NB4 (cell line): Measurements from ENCODE around the gene ADCY2.
A peak's percentile ranks its signal among the peaks of the same experiment; 100 is the strongest.

Experiments
- DNase-seq: peaks from one replicate; pipeline ENCODE4 v3.0.0; 2010; ENCODE audit warnings: low read depth
- H3K4me3 ChIP-seq: one replicate; pipeline ENCODE4 v1.5.1; 2011; ENCODE audit warnings: mild to moderate bottlenecking, low read depth, low read length, moderate library complexity
- MYC ChIP-seq: IDR thresholded peaks from 2 replicates; pipeline ENCODE4 v1.6.1; 2011; ENCODE audit warnings: low read depth, low read length
- POLR2A ChIP-seq: IDR thresholded peaks from 2 replicates; pipeline ENCODE4 v1.6.1; 2011; ENCODE audit warnings: mild to moderate bottlenecking; ENCODE audit not compliant: insufficient read length; ENCODE audit errors: extremely low read depth
- TF ChIP-seq, protein P1 (sequence below): IDR thresholded peaks from 2 replicates; pipeline ENCODE4 v1.6.1; 2011; ENCODE audit warnings: low read depth, low read length
- TF ChIP-seq, protein P2 (sequence below): IDR thresholded peaks from one replicate; pipeline ENCODE4 v1.5.1; 2012; ENCODE audit warnings: low read depth, low read length

Gene ADCY2

DNA sequence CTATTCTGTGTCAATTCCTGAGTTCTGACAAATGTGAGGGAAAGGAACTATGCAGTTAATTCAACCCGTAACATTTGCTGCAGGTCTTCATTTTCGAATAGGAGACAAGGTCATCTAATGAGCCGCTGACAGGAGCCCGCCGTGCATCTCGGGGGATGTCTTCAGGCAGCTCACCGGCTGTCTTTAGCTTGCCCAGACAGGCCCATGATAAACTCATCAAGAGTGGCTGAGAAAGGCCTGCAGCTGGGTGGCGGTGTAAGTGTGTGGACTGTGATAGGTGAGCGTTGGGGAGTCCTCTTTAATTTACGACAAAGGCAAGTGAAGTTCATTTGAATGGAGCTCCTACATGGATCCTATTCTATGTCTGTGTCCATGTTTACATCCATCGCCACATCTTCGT lies 190.5 kb downstream of the ADCY2 start:
- TF ChIP-seq, protein P1, sequence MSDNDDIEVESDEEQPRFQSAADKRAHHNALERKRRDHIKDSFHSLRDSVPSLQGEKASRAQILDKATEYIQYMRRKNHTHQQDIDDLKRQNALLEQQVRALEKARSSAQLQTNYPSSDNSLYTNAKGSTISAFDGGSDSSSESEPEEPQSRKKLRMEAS: no peak
- TF ChIP-seq, protein P2, sequence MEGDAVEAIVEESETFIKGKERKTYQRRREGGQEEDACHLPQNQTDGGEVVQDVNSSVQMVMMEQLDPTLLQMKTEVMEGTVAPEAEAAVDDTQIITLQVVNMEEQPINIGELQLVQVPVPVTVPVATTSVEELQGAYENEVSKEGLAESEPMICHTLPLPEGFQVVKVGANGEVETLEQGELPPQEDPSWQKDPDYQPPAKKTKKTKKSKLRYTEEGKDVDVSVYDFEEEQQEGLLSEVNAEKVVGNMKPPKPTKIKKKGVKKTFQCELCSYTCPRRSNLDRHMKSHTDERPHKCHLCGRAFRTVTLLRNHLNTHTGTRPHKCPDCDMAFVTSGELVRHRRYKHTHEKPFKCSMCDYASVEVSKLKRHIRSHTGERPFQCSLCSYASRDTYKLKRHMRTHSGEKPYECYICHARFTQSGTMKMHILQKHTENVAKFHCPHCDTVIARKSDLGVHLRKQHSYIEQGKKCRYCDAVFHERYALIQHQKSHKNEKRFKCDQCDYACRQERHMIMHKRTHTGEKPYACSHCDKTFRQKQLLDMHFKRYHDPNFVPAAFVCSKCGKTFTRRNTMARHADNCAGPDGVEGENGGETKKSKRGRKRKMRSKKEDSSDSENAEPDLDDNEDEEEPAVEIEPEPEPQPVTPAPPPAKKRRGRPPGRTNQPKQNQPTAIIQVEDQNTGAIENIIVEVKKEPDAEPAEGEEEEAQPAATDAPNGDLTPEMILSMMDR: no peak
- TF ChIP-seq MYC (no peak), POLR2A (no peak)
- H3K4me3 ChIP-seq: no peak overlapping the region
- DNase-seq: no peak

DNA sequence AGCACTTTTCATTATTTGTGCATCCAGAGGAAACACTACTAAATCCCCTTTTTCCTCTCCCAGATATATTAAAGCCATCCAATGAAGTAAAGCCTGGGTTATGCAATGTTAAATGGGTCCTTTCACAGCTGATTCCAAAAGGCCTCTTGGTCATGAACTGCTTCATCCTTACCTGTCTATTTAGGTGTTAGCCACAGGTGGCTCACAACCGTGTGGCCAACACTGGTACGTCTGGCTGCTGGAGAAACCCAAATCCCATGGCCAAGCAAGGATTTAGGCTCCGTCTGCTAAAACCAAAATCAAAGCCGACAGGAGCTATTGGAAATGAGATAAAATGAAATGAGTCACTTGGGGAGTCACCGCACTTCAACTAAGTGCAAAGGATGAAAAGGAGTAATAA lies 193.9 kb downstream of the ADCY2 start:
- no peak overlapping the region for H3K4me3 ChIP-seq
- DNase-seq: no peak
- TF ChIP-seq POLR2A: no peak
- TF ChIP-seq, protein P2: no peak
- no peak for TF ChIP-seq MYC
- TF ChIP-seq, protein P1: no peak

DNA sequence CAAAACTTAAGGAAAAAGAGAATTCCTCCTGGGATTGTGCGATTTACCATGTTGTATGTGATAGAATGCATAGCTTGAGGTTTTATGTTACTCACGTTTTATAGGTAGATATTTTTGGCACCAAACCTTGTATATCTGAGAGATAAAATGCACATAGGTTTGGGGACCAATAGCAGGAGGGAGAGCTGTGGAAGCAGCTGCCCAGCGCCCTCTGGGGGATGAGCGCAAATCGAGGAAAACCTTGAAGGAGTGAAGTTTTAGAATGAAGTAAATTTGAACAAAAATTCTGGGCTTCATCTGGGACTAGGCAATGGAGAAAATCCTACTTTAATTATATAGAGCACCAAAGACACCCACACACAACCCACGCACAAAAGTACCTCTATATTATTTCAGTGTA lies 197.0 kb downstream of the ADCY2 start:
- peak; percentile 24 for DNase-seq
- H3K4me3 ChIP-seq: no peak overlapping the region

DNA sequence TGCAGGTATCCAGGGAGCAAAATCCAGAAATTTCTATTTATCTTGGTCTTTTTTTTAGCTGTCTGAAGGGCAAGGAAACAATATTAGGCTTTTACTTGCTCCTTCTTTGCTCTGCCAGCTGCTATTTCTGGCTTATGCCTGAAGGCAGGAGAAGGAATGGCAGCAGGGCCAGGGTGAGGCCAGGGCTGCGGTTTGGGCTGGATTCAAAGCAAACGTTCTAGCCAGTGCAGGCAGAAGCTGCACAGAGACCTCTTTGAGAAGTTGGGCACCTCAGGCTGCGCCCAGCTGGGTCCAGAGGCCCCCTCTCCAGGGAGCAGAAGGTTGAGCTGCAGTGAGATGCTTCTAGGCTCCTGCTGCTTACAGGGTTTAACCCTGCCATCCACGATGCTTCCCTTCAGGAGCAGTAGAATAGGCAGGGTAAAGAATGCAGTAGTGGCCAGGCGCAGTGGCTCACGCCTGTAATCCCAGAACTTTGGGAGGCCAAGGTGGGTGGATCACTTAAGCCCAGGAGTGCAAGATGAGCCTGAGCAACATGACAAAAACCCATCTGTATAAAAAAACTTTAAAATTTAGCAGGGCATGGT lies 201.2 kb downstream of the ADCY2 start:
- H3K4me3 ChIP-seq: no peak overlapping the region
- DNase-seq: no peak
- TF ChIP-seq, protein P2: no peak
- no peak for TF ChIP-seq MYC
- TF ChIP-seq, protein P1: no peak
- no peak for TF ChIP-seq POLR2A

More for the DNA sequence above, 197.0 kb downstream of the ADCY2 start:
- TF ChIP-seq, protein P2: peak; percentile 63
- TF ChIP-seq MYC: no peak
- TF ChIP-seq, protein P1: no peak

DNA sequence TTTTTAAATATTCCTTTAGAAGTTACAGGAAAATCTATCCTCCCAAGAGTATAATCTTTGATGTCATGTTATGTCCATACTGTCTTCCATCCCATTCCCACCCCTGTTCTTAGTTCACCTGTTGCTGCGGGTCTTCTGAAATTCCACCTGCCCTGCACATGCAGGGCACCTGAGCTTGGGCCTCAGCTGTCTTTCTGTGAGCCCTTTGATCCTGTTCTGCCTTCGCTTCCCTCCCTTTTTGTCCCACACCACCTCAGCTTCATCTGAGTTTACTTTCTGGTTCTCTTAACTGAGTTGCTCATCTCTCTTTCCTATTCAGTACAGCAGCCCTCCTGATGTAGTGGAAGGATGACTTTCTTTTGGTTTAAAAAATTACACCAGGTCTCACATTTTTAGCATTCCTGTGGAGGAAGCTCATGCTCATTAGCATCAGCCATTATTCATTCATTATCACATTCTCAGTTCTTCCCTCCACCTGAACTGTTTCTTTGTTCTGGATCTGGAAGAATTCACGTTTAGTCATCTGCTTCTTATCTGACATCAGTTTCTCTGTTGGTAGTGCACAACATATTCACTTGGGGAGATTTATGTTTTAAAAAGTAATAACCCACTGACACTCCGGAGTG lies 211.0 kb downstream of the ADCY2 start:
- DNase-seq: no peak
- TF ChIP-seq POLR2A: no peak
- no peak overlapping the region for H3K4me3 ChIP-seq

DNA sequence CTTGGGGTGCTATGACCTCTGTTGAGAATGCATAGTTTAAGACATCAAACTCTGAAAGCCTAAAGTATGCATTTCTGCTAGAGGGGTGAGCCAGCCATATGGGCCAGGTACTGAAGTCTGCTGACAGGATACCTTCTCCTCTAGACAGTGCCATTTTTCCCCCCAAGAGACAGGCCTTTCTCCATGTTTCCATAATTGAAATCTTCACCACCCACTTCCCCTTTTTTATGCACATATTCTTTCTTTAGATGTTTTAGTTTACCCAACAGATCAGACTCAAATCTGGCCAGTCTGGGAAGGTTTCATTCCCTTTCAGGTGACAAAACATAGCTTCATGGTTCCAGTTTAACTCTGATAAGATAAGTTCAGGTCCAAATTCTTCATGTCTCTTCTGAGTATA lies 212.8 kb downstream of the ADCY2 start:
- no peak overlapping the region for H3K4me3 ChIP-seq
- peak; percentile 3 for DNase-seq
- no peak for TF ChIP-seq POLR2A
- TF ChIP-seq, protein P1: no peak
- TF ChIP-seq, protein P2: no peak
